HUES48 (cell line): Measurements from ENCODE around the gene TBC1D4.
"Not testable (repeated sequence)": the region's sequence is repeated elsewhere in the genome, so short reads cannot be mapped to it uniquely, and the experiment has no call there.

Experiments
- H3K27ac ChIP-seq: one replicate; pipeline ENCODE4 v1.7.0; 2013; ENCODE audit warnings: low read depth, low read length, inconsistent platforms
- H3K27me3 ChIP-seq: 2 replicates; pipeline ENCODE4 v1.6.1; 2013; ENCODE audit warnings: mild to moderate bottlenecking, low read length; ENCODE audit not compliant: control insufficient read depth, insufficient read depth
- H3K36me3 ChIP-seq: 2 replicates; pipeline ENCODE4 v1.6.1; 2013; ENCODE audit warnings: low read length; ENCODE audit not compliant: control insufficient read depth, insufficient read depth
- H3K4me1 ChIP-seq: 2 replicates; pipeline ENCODE4 v1.6.1; 2013; ENCODE audit warnings: mild to moderate bottlenecking, low read length; ENCODE audit not compliant: control insufficient read depth, insufficient read depth
- H3K4me3 ChIP-seq: 2 replicates; pipeline ENCODE4 v1.5.1; 2013; ENCODE audit warnings: mild to moderate bottlenecking, low read depth, low read length
- H3K9ac ChIP-seq: 2 replicates; pipeline ENCODE4 v1.6.1; 2013; ENCODE audit warnings: mild to moderate bottlenecking, low read depth, low read length, moderate library complexity
- H3K9me3 ChIP-seq: 2 replicates; pipeline ENCODE4 v1.6.1; 2013; ENCODE audit warnings: low read length; ENCODE audit not compliant: control insufficient read depth, insufficient read depth

Gene TBC1D4

GRCh38 chr13:75302071-75302698 is 179.8 kb downstream of the TBC1D4 start:
- Histone ChIP-seq H3K4me1 (no peaks in the 10 kb centered on the region), H3K9me3 (no peaks in the 10 kb centered on the region), H3K27me3 (no peaks in the 10 kb centered on the region), H3K4me3 (no peak overlapping the region), H3K36me3 (no peaks in the 10 kb centered on the region; the same call in none of the 2 replicates), H3K9ac (no peak overlapping the region), H3K27ac (no peak overlapping the region)

- Histone ChIP-seq H3K9ac (no peak overlapping the region), H3K9me3 (no peaks in the 10 kb centered on the region), H3K36me3 (no peaks in the 10 kb centered on the region; the same call in none of the 2 replicates), H3K27me3 (no peaks in the 10 kb centered on the region), H3K4me1 (no peaks in the 10 kb centered on the region), H3K27ac (no peak overlapping the region), H3K4me3 (no peak overlapping the region)
These were observed 181.8 kb downstream of the TBC1D4 start for GRCh38 chr13:75299913-75300862.

GRCh38 chr13:75299246-75299645 is 182.7 kb downstream of the TBC1D4 start:
- Histone ChIP-seq H3K27ac (no peak overlapping the region), H3K4me3 (no peak overlapping the region), H3K9me3 (no peaks in the 10 kb centered on the region), H3K27me3 (no peaks in the 10 kb centered on the region), H3K4me1 (no peaks in the 10 kb centered on the region), H3K9ac (no peak overlapping the region), H3K36me3 (no peaks in the 10 kb centered on the region; the same call in none of the 2 replicates)

DNA sequence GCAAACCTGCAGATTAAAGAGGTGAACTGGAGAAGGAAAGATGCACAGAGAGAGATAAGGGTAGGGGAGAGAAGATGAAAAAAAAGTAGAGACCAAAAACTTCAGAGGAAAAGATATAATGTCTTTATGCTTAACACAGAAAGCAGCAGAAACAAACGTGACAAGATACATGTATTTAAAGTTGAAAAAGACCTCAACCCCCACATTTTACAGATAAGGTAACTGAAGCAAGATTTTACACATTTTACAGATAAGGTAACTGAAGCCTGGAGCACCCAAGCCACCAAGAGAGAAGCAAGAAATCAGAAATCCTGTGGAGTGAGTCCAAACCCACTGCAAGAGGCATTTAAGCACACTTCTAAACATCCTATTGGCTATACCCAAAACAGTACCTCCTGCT is 185.3 kb downstream of the TBC1D4 start:
- Histone ChIP-seq H3K36me3 (no peaks in the 10 kb centered on the region; the same call in 1 of the 2 replicates), H3K4me1 (peaks cover 10% of the 10 kb centered on the region), H3K9ac (no peak overlapping the region), H3K27ac (no peak overlapping the region), H3K27me3 (no peaks in the 10 kb centered on the region), H3K9me3 (no peaks in the 10 kb centered on the region), H3K4me3 (no peak overlapping the region)

- H3K9me3 ChIP-seq: no peaks in the 10 kb centered on the region
- H3K9ac ChIP-seq: no peak overlapping the region
- H3K36me3 ChIP-seq: no peaks in the 10 kb centered on the region; the same call in 1 of the 2 replicates
- no peak overlapping the region for H3K4me3 ChIP-seq
- H3K4me1 ChIP-seq: peaks cover 10% of the 10 kb centered on the region
- no peaks in the 10 kb centered on the region for H3K27me3 ChIP-seq
- H3K27ac ChIP-seq: no peak overlapping the region
These were observed 186.8 kb downstream of the TBC1D4 start for GRCh38 chr13:75295201-75295600.

GRCh38 chr13:75294110-75294509 is 187.9 kb downstream of the TBC1D4 start:
- no peak overlapping the region for H3K4me3 ChIP-seq
- no peak overlapping the region for H3K27ac ChIP-seq
- no peaks in the 10 kb centered on the region for H3K27me3 ChIP-seq
- peaks cover 10% of the 10 kb centered on the region for H3K4me1 ChIP-seq
- no peak overlapping the region for H3K9ac ChIP-seq
- H3K9me3 ChIP-seq: no peaks in the 10 kb centered on the region
- no peaks in the 10 kb centered on the region; the same call in 1 of the 2 replicates for H3K36me3 ChIP-seq

GRCh38 chr13:75285310-75285709 is 196.7 kb downstream of the TBC1D4 start:
- H3K36me3 ChIP-seq: peaks cover 14% of the 10 kb centered on the region
- no peak overlapping the region for H3K4me3 ChIP-seq
- H3K9me3 ChIP-seq: peaks cover 19% of the 10 kb centered on the region
- no peak overlapping the region for H3K9ac ChIP-seq
- H3K27me3 ChIP-seq: no peaks in the 10 kb centered on the region
- no peaks in the 10 kb centered on the region for H3K4me1 ChIP-seq
- no peak overlapping the region for H3K27ac ChIP-seq

- H3K4me1 ChIP-seq: no peaks in the 10 kb centered on the region
- H3K9me3 ChIP-seq: peaks cover 37% of the 10 kb centered on the region
- H3K36me3 ChIP-seq: no peaks in the 10 kb centered on the region
- no peak overlapping the region for H3K4me3 ChIP-seq
- no peak overlapping the region for H3K9ac ChIP-seq
- no peaks in the 10 kb centered on the region for H3K27me3 ChIP-seq
- H3K27ac ChIP-seq: no peak overlapping the region
These were observed 202.1 kb downstream of the TBC1D4 start for GRCh38 chr13:75279834-75280369.

- H3K27ac ChIP-seq, H3K27me3 ChIP-seq, H3K4me1 ChIP-seq, H3K9me3 ChIP-seq, H3K4me3 ChIP-seq, H3K9ac ChIP-seq, H3K36me3 ChIP-seq: not testable (repeated sequence)
These were observed 208.3 kb downstream of the TBC1D4 start for GRCh38 chr13:75273695-75274094.

GRCh38 chr13:75271846-75272245 is 210.1 kb downstream of the TBC1D4 start:
- Histone ChIP-seq H3K9me3 (no peaks in the 10 kb centered on the region), H3K27ac (no peak overlapping the region), H3K36me3 (no peaks in the 10 kb centered on the region), H3K4me1 (no peaks in the 10 kb centered on the region), H3K9ac (no peak overlapping the region), H3K27me3 (no peaks in the 10 kb centered on the region), H3K4me3 (no peak overlapping the region)

GRCh38 chr13:75268481-75268880 is 213.5 kb downstream of the TBC1D4 start:
- not testable (repeated sequence) for H3K27me3 ChIP-seq, H3K36me3 ChIP-seq, H3K27ac ChIP-seq, H3K9me3 ChIP-seq, H3K4me3 ChIP-seq, H3K4me1 ChIP-seq, H3K9ac ChIP-seq
